Uterus (tissue), 2 donors: Measurements from ENCODE around the gene NRXN3.

Source experiments
- POLR2A ChIP-seq, 2 donors: fragments of 450-650 bp; IDR thresholded peaks; one replicate each; pipeline ENCODE4 v1.6.1; 2016; ENCODE audit warnings: antibody characterized with exemption in 2 of 2, mild to moderate bottlenecking in 1 of 2, moderate library complexity in 1 of 2
- TF ChIP-seq, protein P1 (sequence below), 4 experiments: fragments of 200-600 bp in 2 of 4; fragments of 450-650 bp in 2 of 4; sonication (generic) in 2 of 4; IDR thresholded peaks; one replicate each; pipeline ENCODE4 v1.5.1; 2016 to 2019; ENCODE audit warnings: antibody characterized with exemption in 4 of 4, mild to moderate bottlenecking in 2 of 4, moderate library complexity in 1 of 4

DNA sequence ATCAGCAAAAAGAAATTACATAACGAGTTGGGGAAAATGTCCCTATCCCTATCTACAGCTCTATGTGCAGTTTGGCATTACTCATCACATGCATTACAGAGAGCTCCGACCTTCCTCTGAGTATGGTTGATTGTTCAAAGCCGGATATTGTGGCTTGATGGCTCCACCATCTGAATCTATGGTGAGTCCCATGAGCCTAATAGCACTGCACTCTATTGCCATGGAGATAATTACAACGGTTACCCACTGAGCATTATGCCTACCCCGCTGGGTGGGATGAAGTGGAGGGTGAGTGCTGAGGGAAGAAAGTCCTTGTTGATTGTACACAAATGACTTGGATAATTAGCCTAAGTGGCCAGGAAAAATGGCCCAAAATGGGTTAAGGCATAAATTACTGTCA lies 800.5 kb downstream of the NRXN3 start:
- TF ChIP-seq, protein P1, sequence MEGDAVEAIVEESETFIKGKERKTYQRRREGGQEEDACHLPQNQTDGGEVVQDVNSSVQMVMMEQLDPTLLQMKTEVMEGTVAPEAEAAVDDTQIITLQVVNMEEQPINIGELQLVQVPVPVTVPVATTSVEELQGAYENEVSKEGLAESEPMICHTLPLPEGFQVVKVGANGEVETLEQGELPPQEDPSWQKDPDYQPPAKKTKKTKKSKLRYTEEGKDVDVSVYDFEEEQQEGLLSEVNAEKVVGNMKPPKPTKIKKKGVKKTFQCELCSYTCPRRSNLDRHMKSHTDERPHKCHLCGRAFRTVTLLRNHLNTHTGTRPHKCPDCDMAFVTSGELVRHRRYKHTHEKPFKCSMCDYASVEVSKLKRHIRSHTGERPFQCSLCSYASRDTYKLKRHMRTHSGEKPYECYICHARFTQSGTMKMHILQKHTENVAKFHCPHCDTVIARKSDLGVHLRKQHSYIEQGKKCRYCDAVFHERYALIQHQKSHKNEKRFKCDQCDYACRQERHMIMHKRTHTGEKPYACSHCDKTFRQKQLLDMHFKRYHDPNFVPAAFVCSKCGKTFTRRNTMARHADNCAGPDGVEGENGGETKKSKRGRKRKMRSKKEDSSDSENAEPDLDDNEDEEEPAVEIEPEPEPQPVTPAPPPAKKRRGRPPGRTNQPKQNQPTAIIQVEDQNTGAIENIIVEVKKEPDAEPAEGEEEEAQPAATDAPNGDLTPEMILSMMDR (IDR thresholded peaks at IDR 0.05), result no peak
- TF ChIP-seq POLR2A (IDR thresholded peaks at IDR 0.05), result no peak
